ENCODE measurements around the gene FAM20C. TPM values are rescaled to one million over a fixed set of nuclear protein-coding genes. Genes with fewer than 3 reads are reported as not detected.

Gene FAM20C
- total RNA-seq, 1 experiment from 2014 or later: 62.6 TPM

GRCh38 chr7:265998-266850, 73.9 kb downstream of the FAM20C start:
- H2BK12ac ChIP-seq (ENCODE audit: insufficient read length, low read depth, low read length): no peak overlapping the region
- no peak overlapping the region for H2BK15ac ChIP-seq (ENCODE audit: low read depth, low read length)
- no peaks in the 10 kb centered on the region for H3K79me1 ChIP-seq (ENCODE audit: insufficient read depth, low read depth, low read length, poor library complexity, severe bottlenecking)
- H3K79me2 ChIP-seq (ENCODE audit: insufficient read depth, low read length): no peaks in the 10 kb centered on the region
- no CpG with 5 or more reads among the region's 22 CpGs for WGBS (ENCODE audit: extremely low coverage, insufficient read length, low lambda C conversion rate)
- no peaks in the 10 kb centered on the region for H3K23me2 ChIP-seq (ENCODE audit: insufficient read length, low read depth, low read length, poor library complexity, severe bottlenecking)
- no peak overlapping the region for H2AK5ac ChIP-seq (ENCODE audit: insufficient read length, low read length)
- no peak overlapping the region for H3K23ac ChIP-seq (ENCODE audit: insufficient read length, low read depth, low read length)
- H2BK5ac ChIP-seq (ENCODE audit: insufficient read length, low read length): no peak overlapping the region
- no peak overlapping the region for H3K4me2 ChIP-seq (ENCODE audit: insufficient read depth, insufficient read length, low read length)
- no peak for DNase-seq
- no peaks in the 10 kb centered on the region for H3K4me1 Mint-ChIP-seq
- no peak overlapping the region for H3K27ac ChIP-seq (ENCODE audit: insufficient read length, low read depth, low read length)
- H3K4me1 ChIP-seq (ENCODE audit: insufficient read depth, low read length): no peaks in the 10 kb centered on the region
- peaks cover 28 to 39% (median 30%) of the 10 kb centered on the region in 3 experiments for H3K36me3 Mint-ChIP-seq (ENCODE audit: insufficient read depth in 1 of 3, low read depth in 3 of 3)
- no peak overlapping the region for H4K8ac ChIP-seq (replicated peaks; ENCODE audit: insufficient read length, low read depth, low read length)
- H3K9me3 ChIP-seq (ENCODE audit: control insufficient read depth, low read depth, low read length): peaks cover 23% of the 10 kb centered on the region
- no peak overlapping the region for H3K4ac ChIP-seq (ENCODE audit: low read depth, low read length)
- H3K14ac ChIP-seq (ENCODE audit: insufficient read depth, low read length): no peak overlapping the region; the same call in 1 of the 2 replicates
- H3K27ac Mint-ChIP-seq: no peak overlapping the region
- peaks cover 54% of the 10 kb centered on the region for H3K27me3 Mint-ChIP-seq (ENCODE audit: low read depth)
- peaks cover 65 to 76% of the 10 kb centered on the region in 2 experiments for H3K9me3 Mint-ChIP-seq
- no peak overlapping the region for H4K91ac ChIP-seq (ENCODE audit: insufficient read length, low read depth, low read length)
- no peak overlapping the region for H3K18ac ChIP-seq (ENCODE audit: insufficient read length, low read depth, low read length)
- no peak overlapping the region for H3K9ac ChIP-seq (ENCODE audit: extremely low read depth, insufficient read length, low read length)
- H2AFZ ChIP-seq (ENCODE audit: low read length): no peak overlapping the region
- H2BK20ac ChIP-seq (ENCODE audit: low read depth, low read length, poor library complexity, severe bottlenecking): no peak overlapping the region
- H3K56ac ChIP-seq (ENCODE audit: insufficient read length, low read depth, low read length): no peak overlapping the region
- no peaks in the 10 kb centered on the region for H3K27me3 ChIP-seq (ENCODE audit: insufficient read depth, low read length)
- no peak overlapping the region for H3K4me3 Mint-ChIP-seq
- no peak overlapping the region for H2BK120ac ChIP-seq (ENCODE audit: low read depth, low read length, poor library complexity, severe bottlenecking)
- no peak overlapping the region for H4K5ac ChIP-seq (ENCODE audit: insufficient read length, low read depth, low read length)
- H3T11ph ChIP-seq (ENCODE audit: low read length): no peak overlapping the region
- H4K20me1 ChIP-seq (ENCODE audit: control insufficient read depth, insufficient read depth, insufficient read length): no peaks in the 10 kb centered on the region
- TF ChIP-seq CTCF (conservative IDR thresholded peaks at IDR 0.05): no peak
